Measurements from ENCODE around the gene CALY.

- TF ChIP-seq POLR2A (IDR thresholded peaks at IDR 0.05) (no peak), CTCF (IDR thresholded peaks at IDR 0.05) (no peak)
These were observed 26.8 kb downstream of the CALY start for GRCh38 chr10:133309720-133310398.
